HG02884 (cell line): Measurements from ENCODE around the gene NHERF2.
"Not testable (repeated sequence)": the region's sequence is repeated elsewhere in the genome, so short reads cannot be mapped to it uniquely, and the experiment has no call there.

Experiments used
- ATAC-seq: cut with Tn5 transposase; IDR thresholded peaks from one replicate; pipeline ENCODE4 v1.9.1; 2021; ENCODE audit warnings: mild to moderate bottlenecking, moderate library complexity; ENCODE audit not compliant: unreplicated experiment

The NHERF2 gene

DNA sequence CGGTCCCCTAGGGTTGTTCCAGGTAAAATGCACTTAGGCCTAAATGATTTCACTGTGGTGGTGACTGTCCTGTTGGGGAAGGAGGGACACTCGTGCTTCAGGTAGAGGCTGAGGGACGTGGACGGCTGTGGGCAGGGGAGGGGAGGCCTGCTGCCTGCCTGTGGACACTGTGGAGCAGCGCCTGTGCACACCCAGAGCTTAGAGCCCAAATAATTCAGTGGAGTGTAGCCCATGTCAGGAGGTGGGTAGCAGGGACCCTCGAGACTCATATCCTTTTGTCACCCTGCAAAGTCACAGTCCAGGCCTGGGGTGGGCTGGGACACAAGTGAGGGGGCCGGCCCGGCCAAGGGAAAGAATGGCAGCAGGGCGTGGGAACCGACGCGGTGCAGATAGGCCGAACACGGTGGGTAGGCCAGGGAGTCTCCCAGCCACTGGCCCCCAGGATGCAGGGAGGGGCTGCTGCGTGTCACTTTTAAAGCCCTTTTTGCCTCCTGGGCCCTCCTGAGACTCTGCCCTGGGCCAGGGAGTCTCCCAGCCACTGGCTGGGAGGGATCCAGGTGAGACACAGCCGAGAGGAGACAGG is 733 bp upstream of the NHERF2 start:
- no peak for ATAC-seq

DNA sequence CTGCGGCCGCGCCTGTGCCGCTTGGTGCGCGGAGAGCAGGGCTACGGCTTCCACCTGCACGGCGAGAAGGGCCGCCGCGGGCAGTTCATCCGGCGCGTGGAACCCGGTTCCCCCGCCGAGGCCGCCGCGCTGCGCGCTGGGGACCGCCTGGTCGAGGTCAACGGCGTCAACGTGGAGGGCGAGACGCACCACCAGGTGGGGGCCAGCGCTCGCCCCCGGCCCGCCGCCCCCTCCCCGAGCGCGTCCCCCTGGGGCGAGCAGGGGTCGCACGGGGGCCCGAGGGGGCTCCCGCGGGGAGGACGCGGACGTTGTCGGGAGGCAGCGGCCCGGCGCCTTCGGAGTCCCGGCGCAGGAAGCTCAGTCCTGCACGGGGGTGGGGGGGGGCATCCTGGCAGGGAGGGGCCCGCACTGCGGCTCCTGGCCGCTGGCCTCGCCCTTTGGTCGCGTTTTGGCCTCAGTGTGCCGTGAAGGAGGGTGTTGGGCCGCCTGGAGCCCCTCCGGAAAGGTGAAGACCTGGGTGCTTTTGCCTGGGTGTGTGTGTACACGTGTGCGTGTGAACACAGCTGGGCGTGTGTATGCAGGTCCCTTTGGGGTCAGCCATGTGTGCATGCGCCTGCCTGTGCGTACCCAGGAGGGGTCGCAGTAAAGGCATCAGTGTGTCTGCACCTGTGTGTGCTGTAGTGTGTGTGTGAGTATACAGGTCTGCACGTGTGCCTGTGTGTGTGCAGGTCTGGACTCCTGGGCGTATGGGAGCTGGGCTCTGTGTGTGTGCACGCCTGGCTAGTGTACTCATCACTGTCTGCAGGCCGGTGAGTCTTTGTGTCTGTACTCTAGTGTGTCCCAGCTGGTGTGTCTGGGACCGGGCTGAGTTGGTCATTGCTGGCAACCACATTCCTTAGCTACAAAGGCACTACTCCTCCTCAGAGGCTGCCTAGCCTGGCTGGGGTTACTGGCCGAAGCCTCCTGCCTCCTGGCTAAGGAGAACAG is 615 bp downstream of the NHERF2 start:
- ATAC-seq = no peak

DNA sequence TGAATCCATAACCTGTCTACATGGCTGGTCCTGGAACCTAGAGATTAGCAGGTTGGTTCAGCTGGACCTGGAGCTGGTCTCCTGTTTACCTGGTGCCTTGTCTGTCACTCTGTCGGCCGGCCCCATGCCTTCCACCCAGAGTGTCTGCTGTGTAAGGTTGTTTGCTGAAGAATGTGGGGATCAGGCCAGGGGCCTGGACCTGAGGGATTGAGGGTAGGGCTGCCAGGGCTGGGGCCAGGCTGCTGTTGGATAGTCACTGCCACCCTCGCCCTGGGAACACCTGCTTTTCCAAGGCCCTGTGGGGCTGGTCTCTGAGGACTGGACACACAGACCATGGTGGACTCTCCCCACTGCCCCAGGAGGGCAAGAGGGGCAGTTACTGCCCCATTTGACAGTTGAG is 1.4 kb downstream of the NHERF2 start:
- no peak for ATAC-seq

GRCh38 chr16:2028620-2029220 is 2.0 kb downstream of the NHERF2 start:
- no peak for ATAC-seq

DNA sequence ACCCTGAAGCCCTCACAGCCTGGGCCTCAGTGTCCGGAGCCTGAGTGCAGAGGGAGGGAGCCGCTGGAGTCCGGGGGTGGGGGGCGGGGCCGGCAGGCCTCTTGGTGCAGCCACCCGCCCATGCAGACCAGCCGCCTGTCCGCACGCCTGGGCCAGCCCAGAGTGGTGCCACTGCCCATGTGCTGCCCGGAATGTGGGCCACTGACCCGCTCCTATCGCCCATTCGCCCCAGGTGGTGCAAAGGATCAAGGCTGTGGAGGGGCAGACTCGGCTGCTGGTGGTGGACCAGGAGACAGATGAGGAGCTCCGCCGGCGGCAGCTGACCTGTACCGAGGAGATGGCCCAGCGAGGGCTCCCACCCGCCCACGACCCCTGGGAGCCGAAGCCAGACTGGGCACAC is 2.6 kb downstream of the NHERF2 start:
- no peak for ATAC-seq

GRCh38 chr16:2030036-2030435 is 3.3 kb downstream of the NHERF2 start:
- no peak for ATAC-seq

GRCh38 chr16:2031081-2031577 is 4.4 kb downstream of the NHERF2 start:
- ATAC-seq = no peak

- ATAC-seq = no peak
Observed at GRCh38 chr16:2032285-2033056, 5.8 kb downstream of the NHERF2 start.

DNA sequence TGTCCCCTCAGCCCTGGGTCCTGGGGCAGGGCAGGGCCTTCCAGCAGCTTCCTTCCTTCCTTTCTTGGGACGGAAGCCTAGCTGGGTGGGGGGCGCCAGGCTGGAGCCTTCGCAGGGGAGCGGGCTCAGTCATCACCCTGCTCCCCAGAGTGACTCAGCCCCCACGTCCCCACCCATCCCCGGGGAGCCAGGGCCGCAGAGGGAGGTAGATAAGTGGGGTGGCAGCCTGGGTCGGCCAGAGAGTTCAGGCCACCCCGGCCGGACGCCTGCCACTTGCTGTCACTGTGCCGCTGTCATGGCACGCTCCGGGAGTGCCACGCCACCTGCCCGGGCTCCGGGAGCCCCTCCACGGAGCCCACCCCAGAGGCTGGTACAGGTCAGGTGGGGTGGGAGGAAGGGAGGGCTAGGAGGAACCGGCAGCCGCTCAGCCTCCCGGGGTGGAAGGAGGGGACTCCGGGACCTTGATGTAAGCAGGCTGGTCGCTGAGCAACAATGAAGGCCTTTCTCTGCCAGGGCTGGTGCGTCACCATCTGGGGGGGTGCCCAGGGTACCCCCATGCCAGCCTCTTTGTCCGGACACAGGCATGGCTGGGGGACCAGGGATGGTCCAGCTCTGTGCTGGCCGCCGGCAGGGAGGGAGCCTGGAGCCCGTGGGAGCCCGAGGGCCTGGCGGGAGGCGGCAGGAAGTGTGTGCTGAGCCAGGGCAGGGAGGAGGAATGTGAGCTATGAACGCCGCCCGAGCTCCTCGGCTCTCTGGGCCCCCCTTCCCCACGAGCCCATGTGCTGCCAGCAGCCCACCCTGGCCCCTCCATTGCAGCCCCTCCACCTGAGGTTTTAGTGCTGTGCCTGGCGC is 6.6 kb downstream of the NHERF2 start:
- no peak for ATAC-seq

DNA sequence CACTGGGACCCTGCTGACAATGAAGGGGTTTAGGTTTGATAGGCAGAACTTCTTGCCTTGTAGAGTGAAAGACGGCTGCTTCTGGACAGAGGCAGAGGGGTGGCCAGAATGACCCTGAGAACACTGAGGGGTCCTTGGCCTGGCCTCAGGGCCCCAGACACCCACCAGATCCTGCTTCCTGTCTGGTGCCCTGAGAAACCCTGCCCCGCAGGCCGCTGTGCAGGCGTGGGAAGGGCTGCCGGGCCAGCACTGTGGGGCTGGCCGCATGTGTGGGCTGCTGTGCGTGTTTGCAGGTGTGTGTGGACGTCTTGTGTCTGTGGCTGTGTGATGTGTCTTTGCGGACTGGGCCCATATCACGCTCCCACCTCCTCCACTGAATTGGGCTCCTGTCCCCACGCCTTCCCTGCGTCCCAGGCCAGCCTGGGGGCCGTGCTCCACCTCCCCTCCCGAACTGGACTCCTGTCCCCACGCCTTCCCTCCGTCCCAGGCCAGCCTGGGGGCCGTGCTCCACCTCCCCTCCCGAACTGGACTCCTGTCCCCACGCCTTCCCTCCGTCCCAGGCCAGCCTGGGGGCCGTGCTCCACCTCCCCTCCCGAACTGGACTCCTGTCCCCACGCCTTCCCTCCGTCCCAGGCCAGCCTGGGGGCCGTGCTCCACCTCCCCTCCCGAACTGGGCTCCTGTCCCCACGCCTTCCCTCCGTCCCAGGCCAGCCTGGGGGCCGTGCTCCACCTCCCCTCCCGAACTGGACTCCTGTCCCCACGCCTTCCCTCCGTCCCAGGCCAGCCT is 7.4 kb downstream of the NHERF2 start:
- ATAC-seq = not testable (repeated sequence)

DNA sequence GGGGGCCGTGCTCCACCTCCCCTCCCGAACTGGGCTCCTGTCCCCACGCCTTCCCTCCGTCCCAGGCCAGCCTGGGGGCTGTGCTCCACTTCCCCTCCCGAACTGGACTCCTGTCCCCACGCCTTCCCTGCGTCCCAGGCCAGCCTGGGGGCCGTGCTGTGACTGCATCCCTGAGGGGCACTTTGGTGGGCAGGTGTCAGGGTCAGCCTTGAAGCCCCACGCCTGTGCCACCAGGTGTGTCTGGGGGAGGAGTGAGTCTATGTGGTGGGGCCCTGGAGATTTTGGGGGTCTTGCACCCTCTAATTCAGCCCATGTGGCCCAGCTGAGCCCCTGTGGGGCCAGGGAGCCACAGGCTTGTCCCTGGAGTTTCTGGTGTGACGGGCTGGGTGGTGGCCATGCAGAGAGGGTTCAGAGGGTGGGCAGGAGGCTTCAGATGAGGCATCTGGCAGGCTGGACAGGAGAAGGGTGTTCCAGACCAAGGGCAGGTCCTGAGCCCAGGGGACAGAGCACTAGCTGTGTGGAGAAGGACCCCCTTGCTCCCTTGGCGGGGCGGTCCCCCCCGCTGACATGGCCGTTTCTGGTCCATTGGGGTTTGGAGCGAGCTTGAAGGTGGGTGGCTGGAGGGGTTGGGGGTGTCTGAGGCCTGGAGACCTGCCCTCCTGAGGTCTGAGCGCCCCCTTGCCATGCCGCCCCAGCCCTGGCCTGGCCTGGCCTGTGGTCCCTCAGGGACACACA is 8.2 kb downstream of the NHERF2 start:
- no peak for ATAC-seq

DNA sequence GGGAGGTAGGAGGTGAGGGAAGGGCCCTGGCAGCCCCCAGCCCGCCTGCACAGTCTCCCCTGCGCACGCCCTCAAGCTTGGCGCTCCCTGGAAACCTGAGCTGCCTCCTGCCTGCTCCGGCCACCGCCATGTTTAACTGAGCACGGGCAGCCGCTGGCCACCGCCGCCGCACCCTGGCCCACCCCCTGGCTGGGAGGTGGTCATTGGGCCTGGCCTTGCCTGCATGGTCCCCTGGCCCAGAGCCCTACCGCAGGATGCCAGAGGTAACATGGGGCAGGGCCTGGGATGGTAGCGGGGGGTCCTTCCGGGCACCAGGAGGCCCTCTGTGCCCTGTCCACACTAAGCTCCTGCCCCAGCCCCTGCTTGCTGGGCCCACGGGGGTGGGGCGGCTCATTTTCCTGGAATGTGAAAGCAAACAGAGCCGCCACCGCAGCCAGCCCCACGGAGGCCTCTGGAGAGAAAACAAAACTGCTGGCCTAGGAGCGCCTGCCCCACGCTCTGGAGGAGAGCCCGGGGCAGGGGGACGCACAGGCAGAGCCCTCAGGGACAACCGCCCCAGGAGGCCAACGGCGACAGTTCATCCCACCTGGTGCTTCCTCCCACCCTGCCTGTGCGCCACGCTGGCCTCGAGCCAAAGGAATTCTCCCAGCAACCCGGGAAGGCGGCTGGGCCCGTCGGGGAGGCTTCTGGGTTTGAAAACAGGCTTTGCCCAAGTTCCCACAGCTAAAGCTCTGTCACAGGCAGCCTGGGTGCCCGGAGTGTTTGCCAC is 8.9 kb downstream of the NHERF2 start:
- no peak for ATAC-seq

GRCh38 chr16:2036200-2036966 is 9.7 kb downstream of the NHERF2 start:
- no peak for ATAC-seq

DNA sequence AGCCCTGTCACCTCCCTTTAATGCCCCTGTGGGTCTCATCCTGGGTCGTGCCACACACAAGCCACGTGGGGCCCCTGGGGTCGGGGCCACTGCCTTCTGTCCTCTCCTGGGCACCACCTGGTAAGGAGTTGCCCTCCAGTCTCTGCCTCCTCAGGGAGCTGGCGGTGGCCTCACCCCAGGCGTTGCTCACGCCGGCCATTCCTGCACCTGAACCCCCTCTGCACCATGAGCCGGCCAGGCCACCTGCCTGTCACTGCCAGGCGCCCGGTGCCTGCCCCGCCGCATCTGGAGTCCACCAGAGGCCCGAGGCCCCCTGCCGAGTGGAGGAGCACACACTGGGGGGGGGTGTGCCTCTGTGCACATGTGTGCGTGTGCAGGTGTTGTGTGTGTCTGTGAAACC is 10.4 kb downstream of the NHERF2 start:
- ATAC-seq = no peak

GRCh38 chr16:2037647-2038381 is 11.1 kb downstream of the NHERF2 start:
- ATAC-seq = no peak
